Hepatocyte (in vitro differentiated cells): Measurements from ENCODE around the gene TSR3. TPM values are rescaled to one million over a fixed set of nuclear protein-coding genes. Genes with fewer than 3 reads are reported as not detected.

Experiments used
- DNase-seq: peaks from one replicate; pipeline ENCODE4 v3.0.0-alpha.2; 2016; ENCODE audit warnings: low spot score
- H2AFZ ChIP-seq: fragments of 200-600 bp; sonication (generic); 2 replicates; pipeline ENCODE4 v1.6.0; 2016; ENCODE audit warnings: antibody characterized with exemption, mild to moderate bottlenecking
- H3K27ac ChIP-seq: fragments of 200-600 bp; sonication (generic); 2 replicates; pipeline ENCODE4 v1.5.1; 2016; ENCODE audit warnings: mild to moderate bottlenecking
- H3K27me3 ChIP-seq: fragments of 200-600 bp; sonication (generic); 2 replicates; pipeline ENCODE4 v1.6.1; 2016
- H3K36me3 ChIP-seq: fragments of 200-600 bp; sonication (generic); replicated peaks from 2 replicates; pipeline ENCODE4 v1.5.1; 2016; ENCODE audit warnings: low read depth; ENCODE audit not compliant: insufficient read depth
- H3K4me1 ChIP-seq: fragments of 200-600 bp; sonication (generic); 2 replicates; pipeline ENCODE4 v1.5.1; 2016; ENCODE audit warnings: mild to moderate bottlenecking, moderate library complexity; ENCODE audit not compliant: insufficient read depth
- H3K4me2 ChIP-seq: fragments of 200-600 bp; sonication (generic); 2 replicates; pipeline ENCODE4 v1.6.0; 2016
- H3K4me3 ChIP-seq: fragments of 200-600 bp; sonication (generic); 2 replicates; pipeline ENCODE4 v1.5.1; 2016; ENCODE audit warnings: mild to moderate bottlenecking
- H3K79me2 ChIP-seq: fragments of 200-600 bp; sonication (generic); 2 replicates; pipeline ENCODE4 v1.6.0; 2017; ENCODE audit warnings: mild to moderate bottlenecking
- H3K9me2 ChIP-seq: fragments of 200-600 bp; sonication (generic); replicated peaks from 2 replicates; pipeline ENCODE4 v1.6.0; 2017; ENCODE audit warnings: mild to moderate bottlenecking; ENCODE audit not compliant: insufficient read depth
- H3K9me3 ChIP-seq: fragments of 200-600 bp; sonication (generic); 2 replicates; pipeline ENCODE4 v1.5.1; 2016; ENCODE audit warnings: low read depth, mild to moderate bottlenecking
- H4K20me1 ChIP-seq: fragments of 200-600 bp; sonication (generic); 2 replicates; pipeline ENCODE4 v1.6.0; 2016; ENCODE audit warnings: mild to moderate bottlenecking; ENCODE audit not compliant: insufficient read depth, poor library complexity, severe bottlenecking
- CTCF ChIP-seq: fragments of 200-600 bp; sonication (generic); IDR thresholded peaks from 2 replicates; pipeline ENCODE4 v1.5.1; 2016; ENCODE audit warnings: antibody characterized with exemption, mild to moderate bottlenecking; ENCODE audit not compliant: poor library complexity
- EZH2 ChIP-seq: fragments of 200-600 bp; sonication (generic); IDR thresholded peaks from 2 replicates; pipeline ENCODE4 v1.6.1; 2016; ENCODE audit warnings: antibody characterized with exemption, mild to moderate bottlenecking, borderline replicate concordance
- EZH2phosphoT487 ChIP-seq: fragments of 200-600 bp; sonication (generic); IDR thresholded peaks from one replicate; pipeline ENCODE4 v1.6.1; 2018; ENCODE audit warnings: antibody characterized with exemption, mild to moderate bottlenecking, low read depth, moderate library complexity; ENCODE audit not compliant: unreplicated experiment, severe bottlenecking
- WGBS: methylation state at CpG from one replicate; pipeline ENCODE4 v1.1.6; 2016; ENCODE audit warnings: low lambda C conversion rate; ENCODE audit errors: missing lambda C conversion rate; 5-methylcytosine and 5-hydroxymethylcytosine counted together
- polyA plus RNA-seq: library from polyadenylated mRNA; unstranded; fragments of >200 nt; fragmentation: Nextera tagmentation; extraction: Ambion mirVana; gene quantifications from 2 replicates; pipeline ENCODE4 v1.2.1, GENCODE V29; 2016
- total RNA-seq: library from RNA; depleted of rRNA; stranded (reverse); fragments of >200 nt; gene quantifications from 2 replicates; pipeline ENCODE4 v1.2.3, GENCODE V29; 2014

Gene TSR3
- total and polyA plus RNA-seq, 2 experiments from 2014 or later, result 73.0 to 137 TPM

DNA sequence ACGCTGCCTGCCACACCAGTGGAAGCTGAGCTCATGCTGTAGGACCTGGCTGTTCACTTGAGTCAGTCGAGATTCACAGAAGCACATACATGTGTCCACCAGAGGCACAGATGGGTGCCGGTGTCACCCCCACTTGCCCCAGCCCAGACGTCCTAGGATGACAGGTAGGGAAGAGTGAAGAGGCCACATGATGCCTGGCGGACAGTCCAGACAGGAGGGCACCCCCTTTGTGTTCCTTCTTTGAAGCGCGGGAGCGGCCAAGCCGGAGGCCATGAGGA, 33.5 kb downstream of the TSR3 start:
- WGBS, result 87% methylated on average over 9 of the region's 9 CpGs
- Histone ChIP-seq H3K9me3 (no peaks in the 10 kb centered on the region), H3K79me2 (peaks cover 60% of the 10 kb centered on the region), H3K4me2 (no peak overlapping the region), H3K27ac (no peak overlapping the region), H3K9me2 (no peaks in the 10 kb centered on the region), H3K27me3 (no peaks in the 10 kb centered on the region), H3K4me1 (no peaks in the 10 kb centered on the region), H4K20me1 (peaks cover 53% of the 10 kb centered on the region), H2AFZ (no peak overlapping the region), H3K4me3 (no peak overlapping the region), H3K36me3 (no peaks in the 10 kb centered on the region)
- no peak for DNase-seq
- no peak for TF ChIP-seq EZH2

DNA sequence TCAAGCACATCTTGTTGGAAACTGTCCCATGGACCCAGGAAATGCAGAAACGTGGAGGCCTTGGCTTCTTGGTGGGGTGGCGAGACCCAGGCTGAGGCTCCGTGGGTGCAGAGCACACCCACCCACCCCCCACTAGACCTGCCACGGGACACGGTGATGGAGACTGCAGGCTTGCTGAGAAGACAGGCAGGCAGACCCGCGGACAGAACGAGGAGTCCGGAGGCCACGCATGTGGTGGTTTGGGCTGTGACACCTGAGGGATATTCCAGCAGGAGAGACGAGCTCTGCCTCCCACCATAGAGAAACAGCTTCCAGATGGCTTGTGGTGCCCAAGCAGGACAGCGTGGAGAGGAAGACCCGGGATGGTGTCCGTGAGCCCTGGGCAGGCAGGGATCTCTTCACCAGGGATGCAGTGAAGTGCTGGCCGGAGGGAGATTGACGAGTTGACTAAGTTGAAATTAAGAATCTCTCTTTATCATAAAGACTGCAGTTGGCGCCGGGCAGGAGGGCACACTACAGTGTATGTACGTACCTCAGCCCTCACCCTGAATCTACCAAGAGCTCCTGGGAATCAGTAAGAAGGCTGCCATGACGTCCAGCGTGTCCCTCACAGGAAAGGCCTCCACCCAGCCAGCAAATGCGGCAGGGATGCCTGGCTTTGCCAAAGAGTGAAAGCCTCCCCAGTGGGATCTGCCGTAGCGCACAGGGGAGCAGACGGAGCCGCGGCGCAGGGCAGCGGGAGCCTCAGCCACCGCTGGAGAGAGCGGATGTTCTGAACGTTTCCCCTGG, 34.0 kb downstream of the TSR3 start:
- H3K27ac ChIP-seq, result no peak overlapping the region
- 96% methylated on average over 32 of the region's 32 CpGs for WGBS

DNA sequence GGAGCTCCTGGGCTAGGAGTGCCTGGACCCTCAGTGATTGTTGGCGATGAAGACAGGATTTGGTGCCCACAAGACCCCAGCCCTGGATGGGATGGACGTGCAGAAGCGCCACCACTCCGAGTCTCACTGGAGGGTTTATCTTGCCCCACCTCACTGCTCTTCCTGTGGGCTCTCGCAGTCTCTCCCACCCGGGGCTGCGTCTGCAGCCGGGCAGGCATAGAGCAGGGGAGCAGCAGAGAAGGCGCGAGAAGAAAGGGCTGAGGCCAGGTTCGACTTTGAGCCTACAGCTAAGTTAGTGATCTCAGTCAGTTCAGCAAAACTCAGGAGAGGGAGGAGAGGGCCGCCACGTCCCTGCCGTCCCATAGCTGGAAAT, 35.7 kb downstream of the TSR3 start:
- H3K36me3 ChIP-seq, result no peaks in the 10 kb centered on the region
- WGBS, result 87% methylated on average over 14 of the region's 14 CpGs

More for the DNA sequence above, 34.0 kb downstream of the TSR3 start:
- Histone ChIP-seq H3K4me2 (no peak overlapping the region), H3K4me3 (no peak overlapping the region), H3K36me3 (no peaks in the 10 kb centered on the region), H2AFZ (no peak overlapping the region), H4K20me1 (peaks cover 59% of the 10 kb centered on the region), H3K4me1 (no peaks in the 10 kb centered on the region), H3K79me2 (peaks cover 66% of the 10 kb centered on the region), H3K9me3 (no peaks in the 10 kb centered on the region), H3K27me3 (no peaks in the 10 kb centered on the region), H3K9me2 (no peaks in the 10 kb centered on the region)
- DNase-seq, result no peak
- TF ChIP-seq EZH2 (no peak), CTCF (no peak), EZH2phosphoT487 (no peak)

DNA sequence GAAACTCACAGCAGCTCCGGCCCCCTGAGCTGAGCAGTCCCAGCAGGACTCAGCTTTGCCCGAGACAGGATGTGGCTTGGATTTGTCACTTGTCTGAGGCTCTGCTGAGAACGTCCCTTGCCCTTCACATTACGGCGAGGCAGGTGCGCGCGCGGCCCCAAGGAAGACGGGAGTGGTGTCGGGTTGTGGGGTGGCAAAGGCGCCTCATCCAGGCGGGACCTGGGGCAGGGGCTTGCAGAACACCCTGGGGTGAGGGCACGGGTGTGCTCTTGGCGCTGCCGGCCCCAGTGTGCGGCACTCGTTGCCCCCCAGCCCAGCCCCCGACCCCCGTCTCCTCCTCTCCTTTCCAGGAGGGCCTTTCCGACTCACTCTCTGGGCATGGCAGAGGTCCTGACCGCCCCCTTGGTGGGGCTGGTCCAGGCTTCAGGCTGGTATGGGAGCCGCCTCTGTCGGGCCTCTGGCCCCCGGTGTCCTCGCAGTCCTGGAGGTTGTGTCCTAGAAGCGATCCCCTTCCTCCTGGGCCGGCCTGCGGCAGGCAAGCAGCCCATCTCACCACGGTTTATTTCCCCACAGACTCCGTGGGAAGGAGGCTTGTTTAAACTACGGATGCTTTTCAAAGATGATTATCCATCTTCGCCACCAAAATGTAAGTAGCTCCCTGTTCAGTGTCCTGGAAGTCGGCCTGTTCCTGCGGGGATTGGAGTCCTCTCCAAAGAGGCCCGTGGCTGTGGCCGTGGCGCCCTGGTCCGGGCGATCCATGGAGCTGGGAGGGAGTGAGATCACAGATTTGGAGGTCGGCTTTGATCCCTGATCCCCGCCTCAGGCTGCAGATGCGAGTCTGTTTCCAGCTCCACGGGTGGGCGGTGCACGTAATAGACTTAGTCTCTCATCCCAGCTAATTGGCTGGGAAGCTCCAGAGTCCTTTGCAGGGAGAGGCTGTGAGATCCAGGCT, 36.3 kb downstream of the TSR3 start:
- TF ChIP-seq EZH2phosphoT487, result no peak
- no peak for TF ChIP-seq EZH2
- TF ChIP-seq CTCF, result no peak
- Histone ChIP-seq H3K4me2 (no peak overlapping the region), H3K36me3 (no peaks in the 10 kb centered on the region), H3K9me3 (no peaks in the 10 kb centered on the region), H3K9me2 (no peaks in the 10 kb centered on the region), H3K27ac (no peak overlapping the region), H3K79me2 (peaks cover 89% of the 10 kb centered on the region), H2AFZ (no peak overlapping the region), H4K20me1 (peaks cover 79% of the 10 kb centered on the region), H3K27me3 (no peaks in the 10 kb centered on the region), H3K4me3 (no peak overlapping the region), H3K4me1 (peaks cover 15% of the 10 kb centered on the region)
- 91% methylated on average over 40 of the region's 46 CpGs for WGBS
- no peak for DNase-seq

More for the DNA sequence above, 35.7 kb downstream of the TSR3 start:
- Histone ChIP-seq H3K9me2 (no peaks in the 10 kb centered on the region), H4K20me1 (peaks cover 73% of the 10 kb centered on the region), H2AFZ (no peak overlapping the region), H3K27ac (no peak overlapping the region), H3K27me3 (no peaks in the 10 kb centered on the region), H3K4me2 (no peak overlapping the region), H3K9me3 (no peaks in the 10 kb centered on the region), H3K4me3 (no peak overlapping the region), H3K79me2 (peaks cover 82% of the 10 kb centered on the region), H3K4me1 (peaks cover 14% of the 10 kb centered on the region)
- TF ChIP-seq EZH2, result no peak
- TF ChIP-seq EZH2phosphoT487, result no peak
- no peak for DNase-seq
